ENCODE measurements around the gene IL4R.
"Not testable (repeated sequence)": the region's sequence is repeated elsewhere in the genome, so short reads cannot be mapped to it uniquely, and the experiment has no call there.

IL4R gene

GRCh38 chr16:27284865-27285675, 28.7 kb upstream of the IL4R start:
- no peak for DNase-seq (ENCODE audit: low spot score)
- no peak for TF ChIP-seq CTCF (IDR thresholded peaks at IDR 0.05; ENCODE audit: extremely low read depth, missing control alignments)

GRCh38 chr16:27285676-27286196, 28.0 kb upstream of the IL4R start:
- DNase-seq (ENCODE audit: low spot score): no peak
- no peak for TF ChIP-seq CTCF (IDR thresholded peaks at IDR 0.05; ENCODE audit: extremely low read depth, missing control alignments)

GRCh38 chr16:27286451-27286850, 27.3 kb upstream of the IL4R start:
- TF ChIP-seq CTCF (IDR thresholded peaks at IDR 0.05; ENCODE audit: extremely low read depth, missing control alignments): no peak
- no peak for DNase-seq (ENCODE audit: low spot score)

- DNase-seq (ENCODE audit: low spot score): no peak
- no peak for TF ChIP-seq CTCF (IDR thresholded peaks at IDR 0.05; ENCODE audit: extremely low read depth, missing control alignments)
Observed at GRCh38 chr16:27287051-27287811, 26.5 kb upstream of the IL4R start.

GRCh38 chr16:27287887-27288286, 25.9 kb upstream of the IL4R start:
- no peak for DNase-seq (ENCODE audit: low spot score)
- TF ChIP-seq CTCF (IDR thresholded peaks at IDR 0.05; ENCODE audit: extremely low read depth, missing control alignments): no peak

GRCh38 chr16:27288313-27288712, 25.5 kb upstream of the IL4R start:
- not testable (repeated sequence) for DNase-seq (ENCODE audit: low spot score)

- no peak for DNase-seq (ENCODE audit: low spot score)
Observed at GRCh38 chr16:27289669-27290068, 24.1 kb upstream of the IL4R start.

More at GRCh38 chr16:27289669-27290068, 24.1 kb upstream of the IL4R start:
- TF ChIP-seq CTCF (IDR thresholded peaks at IDR 0.05; ENCODE audit: extremely low read depth, missing control alignments): no peak

Data from GM20000 (cell line).